ENCODE measurements around the gene SLC30A2. TPM values are rescaled to one million over a fixed set of nuclear protein-coding genes. Genes with fewer than 3 reads are reported as not detected.

Gene SLC30A2
- total RNA-seq, 1 experiment from 2014 or later, result 0.23 TPM

- peaks cover 11% of the 10 kb centered on the region for H3K4me1 ChIP-seq (ENCODE audit: control insufficient read depth, insufficient read depth, low read length)
- no peaks in the 10 kb centered on the region for H3K9me3 ChIP-seq (ENCODE audit: control insufficient read depth, insufficient read depth, low read depth, low read length)
- no peaks in the 10 kb centered on the region for H3K36me3 ChIP-seq (ENCODE audit: control insufficient read depth, insufficient read depth, low read length)
- ChIA-PET POLR2A (no interaction called here), CTCF (interaction anchor here (0.6 to 1.1 kb wide), 2 partner anchors 98 to 1297 kb away, joined by 3 to 4 read pairs; no protein-coding TSS in a partner anchor)
- BruUV-seq (replicated peaks), result no TSS peak
- ATAC-seq (no peak), DNase-seq (ENCODE audit: low read depth, low spot score) (no peak)
- H3K4me3 ChIP-seq (ENCODE audit: low read depth in 2 of 2, low read length in 2 of 2), result no peak overlapping the region
- in situ Hi-C loops (cut with HindIII; ENCODE audit: low pct_unique_long_range_greater_than_20kb, low sequenced_read_pairs) (no loop called here), intact Hi-C loops (cut with micrococcal nuclease; ENCODE audit: unreplicated experiment) (loop anchor here (10.0 kb wide), 1 partner anchor 159 kb away; no protein-coding TSS in a partner anchor)
- no peak overlapping the region for H3K27ac ChIP-seq (ENCODE audit: low read length)
- TF ChIP-seq POLR2AphosphoS5 (IDR thresholded peaks at IDR 0.05; ENCODE audit: low read depth, low read length) (no peak), TCF7L2 (IDR thresholded peaks at IDR 0.05; ENCODE audit: low read depth, low read length) (no peak), REST (IDR thresholded peaks at IDR 0.05; ENCODE audit: insufficient read depth in 1 of 2, low read depth in 2 of 2, low read length in 1 of 2) (no peak), SIN3A (IDR thresholded peaks at IDR 0.05; ENCODE audit: borderline replicate concordance, insufficient read depth, low read depth, low read length) (no peak), CTCF (IDR thresholded peaks at IDR 0.05) (no peak)
- no peaks in the 10 kb centered on the region for H3K27me3 ChIP-seq (ENCODE audit: control insufficient read depth, insufficient read depth, low read length)
Observed at GRCh38 chr1:25993197-25993951, 52.5 kb downstream of the SLC30A2 start.

GRCh38 chr1:25992689-25993171 is 53.2 kb downstream of the SLC30A2 start:
- CTCF ChIA-PET, result no interaction called here
- POLR2A ChIA-PET, result no interaction called here
- H3K27ac ChIP-seq (ENCODE audit: low read length), result no peak overlapping the region
- H3K4me3 ChIP-seq (ENCODE audit: low read depth in 2 of 2, low read length in 2 of 2), result no peak overlapping the region
- BruUV-seq (replicated peaks), result no TSS peak
- no peak for DNase-seq (ENCODE audit: low read depth, low spot score)
- H3K36me3 ChIP-seq (ENCODE audit: control insufficient read depth, insufficient read depth, low read length), result no peaks in the 10 kb centered on the region
- H3K27me3 ChIP-seq (ENCODE audit: control insufficient read depth, insufficient read depth, low read length), result no peaks in the 10 kb centered on the region
- TF ChIP-seq TCF7L2 (IDR thresholded peaks at IDR 0.05; ENCODE audit: low read depth, low read length), result no peak
- no peak for TF ChIP-seq CTCF (IDR thresholded peaks at IDR 0.05)
- TF ChIP-seq POLR2AphosphoS5 (IDR thresholded peaks at IDR 0.05; ENCODE audit: low read depth, low read length), result no peak
- no peak for TF ChIP-seq SIN3A (IDR thresholded peaks at IDR 0.05; ENCODE audit: borderline replicate concordance, insufficient read depth, low read depth, low read length)
- no peak for TF ChIP-seq REST (IDR thresholded peaks at IDR 0.05; ENCODE audit: insufficient read depth in 1 of 2, low read depth in 2 of 2, low read length in 1 of 2)
- H3K4me1 ChIP-seq (ENCODE audit: control insufficient read depth, insufficient read depth, low read length), result peaks cover 10% of the 10 kb centered on the region
- in situ Hi-C loops (cut with HindIII; ENCODE audit: low pct_unique_long_range_greater_than_20kb, low sequenced_read_pairs), result no loop called here
- intact Hi-C loops (cut with micrococcal nuclease; ENCODE audit: unreplicated experiment), result loop anchor here (10.0 kb wide), 1 partner anchor 158 kb away; no protein-coding TSS in a partner anchor
- no peak for ATAC-seq
- no peaks in the 10 kb centered on the region for H3K9me3 ChIP-seq (ENCODE audit: control insufficient read depth, insufficient read depth, low read depth, low read length)
